Measurements from ENCODE around the gene NPTXR. TPM values are rescaled to one million over a fixed set of nuclear protein-coding genes. Genes with fewer than 3 reads are reported as not detected.

NPTXR gene
- total RNA-seq, 4 donors from 2014 or later = 3.6 to 8.7 (median 4.4) TPM

DNA sequence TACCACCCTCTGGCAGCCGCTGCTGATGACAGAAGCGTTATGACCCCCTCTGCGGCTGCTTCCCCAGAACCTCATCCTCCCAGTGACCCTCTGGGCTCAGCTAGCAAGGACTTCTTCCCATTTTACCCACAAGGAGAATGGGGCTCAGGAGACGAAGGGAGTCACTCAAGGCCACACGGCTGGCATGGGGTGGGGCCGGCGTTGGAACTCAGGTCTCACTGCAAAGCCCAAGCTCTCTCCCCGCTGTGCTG is 71.3 kb downstream of the NPTXR start:
- Histone ChIP-seq H3K36me3 (no peaks in the 10 kb centered on the region), H3K27ac (no peak overlapping the region), H3K27me3 (no peaks in the 10 kb centered on the region), H3K4me3 (replicated peaks in 1 of 3) (no peak overlapping the region), H3K9me3 (no peaks in the 10 kb centered on the region), H3K4me1 (no peaks in the 10 kb centered on the region)
- no peak for DNase-seq
- intact Hi-C loops (cut with DNase I) = loop anchor here (10.0 kb wide), 2 partner anchors 92 to 352 kb away; no protein-coding TSS in a partner anchor
- WGBS, 2 donors = 71 to 88% methylated on average over 4 to 6 of the region's 8 CpGs
- no peak for TF ChIP-seq CTCF (IDR thresholded peaks at IDR 0.05)
- no peak for TF ChIP-seq POLR2A (IDR thresholded peaks at IDR 0.05)

GRCh38 chr22:38770257-38770949 is 73.4 kb downstream of the NPTXR start:
- Histone ChIP-seq H3K27me3 (no peaks in the 10 kb centered on the region), H3K9me3 (no peaks in the 10 kb centered on the region), H3K36me3 (no peaks in the 10 kb centered on the region), H3K27ac (no peak overlapping the region), H3K4me3 (replicated peaks in 1 of 3) (no peak overlapping the region), H3K4me1 (peaks cover 0 to 8% of the 10 kb centered on the region in 2 donors)
- no peak for DNase-seq
- WGBS, 2 donors = 88 to 90% methylated on average over 15 to 16 of the region's 16 CpGs
- intact Hi-C loops (cut with DNase I) = loop anchor here (10.0 kb wide), 2 partner anchors 94 to 354 kb away; no protein-coding TSS in a partner anchor
- TF ChIP-seq POLR2A (IDR thresholded peaks at IDR 0.05) (no peak), CTCF (IDR thresholded peaks at IDR 0.05) (no peak)

Other genes starting within 250 kb of the NPTXR start
- gene FAM227A, start 187.6 kb downstream of the NPTXR start, total RNA-seq = 10 to 100 TPM in 3 of 4 donors, 1 to 10 TPM in 1; 8.4 to 12.6 (median 10.4) TPM
- 10 to 100 TPM; 13.6 to 26.0 (median 23.0) TPM for gene CBY1, start 187.4 kb downstream of the NPTXR start, total RNA-seq
- 10 to 100 TPM; 39.4 to 61.3 (median 45.8) TPM for gene TOMM22, start 162.1 kb downstream of the NPTXR start, total RNA-seq
- gene JOSD1, start 143.1 kb downstream of the NPTXR start, total RNA-seq = 10 to 100 TPM; 46.7 to 76.6 (median 62.2) TPM
- 100 to 1,000 TPM in 1 of 4 donors, 10 to 100 TPM in 3; 51.6 to 117 (median 69.6) TPM for gene GTPBP1, start 138.1 kb downstream of the NPTXR start, total RNA-seq
- 100 to 1,000 TPM; 137 to 356 (median 153) TPM for gene SUN2, start 88.0 kb downstream of the NPTXR start, total RNA-seq
- 10 to 100 TPM; 30.9 to 50.0 (median 37.9) TPM for gene DNAL4, start 49.9 kb downstream of the NPTXR start, total RNA-seq
- 100 to 1,000 TPM in 2 of 4 donors, 10 to 100 TPM in 2; 47.2 to 118 (median 85.0) TPM for gene CBX6, start 28.2 kb upstream of the NPTXR start, total RNA-seq
- under 1 TPM in 1 of 4 donors, not detected in 3; 0.67 TPM for gene APOBEC3A, start 113.6 kb upstream of the NPTXR start, total RNA-seq
- gene APOBEC3B, start 138.3 kb upstream of the NPTXR start, total RNA-seq = 1 to 10 TPM in 3 of 4 donors, not detected in 1; 1.7 to 5.1 (median 2.9) TPM
- gene APOBEC3C, start 170.2 kb upstream of the NPTXR start, total RNA-seq = 10 to 100 TPM in 1 of 4 donors, 1 to 10 TPM in 3; 8.3 to 14.4 (median 9.0) TPM
- 1 to 10 TPM in 2 of 4 donors, under 1 TPM in 1, not detected in 1; 0.89 to 2.7 (median 1.1) TPM for gene APOBEC3D, start 177.1 kb upstream of the NPTXR start, total RNA-seq
- gene APOBEC3F, start 196.8 kb upstream of the NPTXR start, total RNA-seq = 1 to 10 TPM; 2.5 to 6.0 (median 5.0) TPM
- gene APOBEC3G, start 233.2 kb upstream of the NPTXR start, total RNA-seq = 10 to 100 TPM in 2 of 4 donors, 1 to 10 TPM in 2; 7.2 to 17.7 (median 9.9) TPM

Measured in thyroid gland (tissue), 4 donors.